Parathyroid adenoma (tissue), 2 donors: ENCODE data around the gene CRYBB2.
A peak's percentile ranks its signal among the peaks of the same experiment; 100 is the strongest.

ENCODE experiments used
- H2AFZ ChIP-seq: fragments of 300-600 bp; sonication (generic); one replicate; pipeline ENCODE4 v1.7.0; 2017; ENCODE audit warnings: antibody characterized with exemption, mild to moderate bottlenecking
- H3K27ac ChIP-seq: fragments of 300-600 bp; sonication (generic); one replicate; pipeline ENCODE4 v1.7.0; 2017
- H3K27me3 ChIP-seq: fragments of 300-600 bp; sonication (generic); one replicate; pipeline ENCODE4 v1.7.0; 2017; ENCODE audit warnings: low read length; ENCODE audit not compliant: control insufficient read depth, insufficient read depth
- H3K36me3 ChIP-seq: fragments of 300-600 bp; sonication (generic); one replicate; pipeline ENCODE4 v1.7.0; 2017; ENCODE audit warnings: low read length; ENCODE audit not compliant: control insufficient read depth, insufficient read depth
- H3K4me1 ChIP-seq: fragments of 300-600 bp; sonication (generic); one replicate; pipeline ENCODE4 v1.7.0; 2017; ENCODE audit warnings: control low read depth
- H3K4me2 ChIP-seq: fragments of 300-600 bp; sonication (generic); one replicate; pipeline ENCODE4 v1.7.0; 2017; ENCODE audit warnings: low read length
- H3K4me3 ChIP-seq: fragments of 300-600 bp; sonication (generic); one replicate; pipeline ENCODE4 v1.7.0; 2017; ENCODE audit warnings: low read depth, low read length
- H3K79me2 ChIP-seq: fragments of 300-600 bp; sonication (generic); one replicate; pipeline ENCODE4 v1.7.0; 2017; ENCODE audit warnings: control low read depth
- H3K9ac ChIP-seq: fragments of 300-600 bp; sonication (generic); one replicate; pipeline ENCODE4 v1.7.0; 2017; ENCODE audit warnings: mild to moderate bottlenecking
- H3K9me3 ChIP-seq: fragments of 300-600 bp; sonication (generic); one replicate; pipeline ENCODE4 v1.7.0; 2017; ENCODE audit warnings: low read length; ENCODE audit not compliant: control insufficient read depth
- CTCF ChIP-seq: fragments of 300-600 bp; sonication (generic); IDR thresholded peaks from one replicate; pipeline ENCODE4 v1.7.0; 2017; ENCODE audit warnings: antibody characterized with exemption, mild to moderate bottlenecking
- donor health status: primary hyperparathyroidism.

The CRYBB2 gene

DNA sequence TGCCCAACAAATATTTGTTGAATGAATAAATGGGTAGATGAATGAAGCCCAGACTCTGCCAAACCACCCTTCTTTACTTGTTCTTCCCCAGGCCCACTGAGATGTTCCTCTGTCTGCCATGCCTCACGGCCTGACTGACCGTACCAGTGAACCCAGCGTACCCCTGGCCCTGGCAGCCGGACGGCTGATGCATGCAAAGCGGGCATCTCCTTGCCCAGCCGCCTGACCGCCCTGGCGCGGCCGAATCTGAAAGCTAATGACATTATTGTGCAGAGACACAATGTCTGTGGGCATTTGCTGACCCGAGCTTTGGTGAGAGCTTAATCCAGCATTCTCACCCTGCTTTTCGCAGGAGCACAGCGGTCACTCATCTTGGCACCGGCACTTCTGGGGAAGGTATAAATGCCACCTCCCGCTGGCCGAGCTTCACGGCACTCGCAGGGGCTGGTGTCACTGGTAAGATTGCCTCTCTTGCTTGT lies at the start of gene CRYBB2:
Gene CRYBB2, plus strand, starts transcription at position 429 of the 479 bp plus-strand sequence. CDS start 1,791 bp downstream, outside the sequence.
- Histone ChIP-seq H3K4me2 (no peak within 1 kb of the TSS), H3K79me2 (no peaks in the 10 kb centered on the region), H2AFZ (no peak within 1 kb of the TSS), H3K27ac (no peak within 1 kb of the TSS), H3K9me3 (no peaks in the 10 kb centered on the region), H3K9ac (no peak within 1 kb of the TSS), H3K4me3 (no peak within 1 kb of the TSS), H3K36me3 (no peaks in the 10 kb centered on the region), H3K27me3 (no peaks in the 10 kb centered on the region), H3K4me1 (no peaks in the 10 kb centered on the region)
- no peak for TF ChIP-seq CTCF

DNA sequence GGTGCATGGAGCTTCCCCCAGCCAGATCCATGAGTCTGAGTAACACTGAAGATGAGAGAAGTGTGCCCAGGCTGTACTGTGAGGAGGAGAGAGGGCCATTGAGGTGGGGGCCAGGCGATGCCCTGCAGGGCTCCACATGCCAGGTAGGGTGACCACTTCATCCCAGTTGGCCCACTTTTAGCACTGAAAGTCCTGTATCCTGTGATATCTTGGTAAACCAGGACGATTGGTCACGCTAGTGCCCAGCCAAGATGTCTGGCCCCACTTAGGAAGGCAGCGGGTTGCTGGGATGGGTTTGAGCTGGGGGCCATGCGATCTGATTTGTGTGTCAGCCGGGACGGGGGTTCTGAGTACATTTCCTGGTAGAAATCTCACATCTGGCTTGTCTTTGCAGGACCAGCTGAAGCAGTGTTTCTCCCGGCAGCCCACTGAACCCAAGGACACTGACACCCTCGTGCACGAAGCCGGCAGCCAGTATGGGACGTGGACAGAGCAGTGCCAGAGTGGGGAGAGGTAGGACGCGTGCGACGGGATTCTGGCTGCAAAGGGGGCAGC lies 48.9 kb upstream of the CRYBB2 start:
- H3K4me3 ChIP-seq = no peak overlapping the region
- no peaks in the 10 kb centered on the region for H3K36me3 ChIP-seq
- no peaks in the 10 kb centered on the region for H3K79me2 ChIP-seq
- H2AFZ ChIP-seq = no peak overlapping the region
- no peaks in the 10 kb centered on the region for H3K4me1 ChIP-seq
- TF ChIP-seq CTCF = no peak
- H3K9me3 ChIP-seq = no peaks in the 10 kb centered on the region
- no peak overlapping the region for H3K27ac ChIP-seq
- no peak overlapping the region for H3K9ac ChIP-seq
- H3K4me2 ChIP-seq = no peak overlapping the region
- H3K27me3 ChIP-seq = no peaks in the 10 kb centered on the region

DNA sequence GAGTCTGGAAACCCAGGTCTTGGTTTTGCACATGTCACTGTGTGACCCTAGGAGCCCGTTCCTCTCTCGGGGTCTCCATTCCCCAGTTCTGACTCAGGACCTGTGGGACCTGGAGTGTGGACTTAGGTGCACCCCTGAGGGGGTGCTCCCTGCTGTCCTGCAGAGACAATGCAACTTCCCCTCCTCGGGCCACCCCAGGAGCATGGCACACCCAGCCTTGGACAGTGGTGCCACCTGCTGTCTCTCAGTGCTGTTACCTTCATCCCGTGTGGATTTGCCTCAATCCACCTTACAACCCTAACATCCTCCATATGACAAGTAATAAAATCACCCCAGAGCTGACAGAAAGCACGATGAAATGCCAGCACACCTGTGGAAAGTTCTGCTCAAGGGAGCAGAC lies 47.3 kb upstream of the CRYBB2 start:
- no peak overlapping the region for H3K9ac ChIP-seq
- no peaks in the 10 kb centered on the region for H3K4me1 ChIP-seq
- peak; percentile 12 for TF ChIP-seq CTCF
- no peaks in the 10 kb centered on the region for H3K79me2 ChIP-seq
- H3K36me3 ChIP-seq = no peaks in the 10 kb centered on the region
- H3K27me3 ChIP-seq = no peaks in the 10 kb centered on the region
- no peak overlapping the region for H2AFZ ChIP-seq
- no peak overlapping the region for H3K4me2 ChIP-seq
- no peak overlapping the region for H3K4me3 ChIP-seq
- H3K9me3 ChIP-seq = no peaks in the 10 kb centered on the region
- H3K27ac ChIP-seq = no peak overlapping the region

- no peak overlapping the region for H3K27ac ChIP-seq
- H3K4me2 ChIP-seq = no peak overlapping the region
- no peaks in the 10 kb centered on the region for H3K36me3 ChIP-seq
Measured at GRCh38 chr22:25174156-25174887, 45.1 kb upstream of the CRYBB2 start.

More at GRCh38 chr22:25174156-25174887, 45.1 kb upstream of the CRYBB2 start:
- H3K9ac ChIP-seq = no peak overlapping the region
- no peak for TF ChIP-seq CTCF
- no peaks in the 10 kb centered on the region for H3K27me3 ChIP-seq
- no peaks in the 10 kb centered on the region for H3K9me3 ChIP-seq
- H3K79me2 ChIP-seq = no peaks in the 10 kb centered on the region
- H2AFZ ChIP-seq = no peak overlapping the region
- H3K4me1 ChIP-seq = no peaks in the 10 kb centered on the region
- H3K4me3 ChIP-seq = no peak overlapping the region
